HG03103 (cell line): ENCODE data around the gene BANF1.

Source experiments
- ATAC-seq: cut with Tn5 transposase; IDR thresholded peaks from one replicate; pipeline ENCODE4 v1.9.1; 2021; ENCODE audit warnings: low read depth; ENCODE audit not compliant: unreplicated experiment

Gene BANF1

DNA sequence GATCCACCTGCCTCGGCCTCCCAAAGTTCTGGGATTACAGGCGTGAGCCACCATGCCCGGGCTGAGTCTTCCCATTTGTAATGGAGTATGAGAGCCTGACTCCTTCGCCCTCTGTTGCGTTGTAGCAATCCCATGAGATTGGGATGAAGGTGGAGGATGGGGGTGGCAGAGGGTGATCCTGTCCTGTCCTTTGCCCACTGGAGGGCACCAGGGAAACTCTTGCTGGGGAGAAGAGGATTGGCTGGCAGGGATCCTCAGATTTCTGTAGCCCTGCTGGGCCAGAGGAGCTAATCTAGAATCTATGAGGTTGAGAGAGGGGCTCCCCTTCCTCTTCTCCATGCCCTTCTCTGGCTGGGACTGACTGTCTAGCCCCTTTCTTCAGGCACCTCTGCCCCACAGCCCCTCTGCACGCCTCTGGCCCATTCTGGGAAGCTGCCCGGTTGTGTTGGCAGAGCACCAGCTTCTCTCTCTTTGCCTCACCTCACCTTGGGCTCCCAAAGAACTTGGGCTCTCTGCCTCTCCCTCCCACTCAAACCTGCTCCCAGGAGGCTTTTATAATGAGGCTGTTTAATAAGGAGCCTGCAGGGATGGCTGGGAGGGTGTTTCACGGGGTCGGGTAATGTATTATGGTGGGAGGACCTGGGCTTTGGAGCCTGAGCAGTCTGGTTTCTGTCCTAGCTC lies 33.5 kb downstream of the BANF1 start:
- ATAC-seq, result no peak

DNA sequence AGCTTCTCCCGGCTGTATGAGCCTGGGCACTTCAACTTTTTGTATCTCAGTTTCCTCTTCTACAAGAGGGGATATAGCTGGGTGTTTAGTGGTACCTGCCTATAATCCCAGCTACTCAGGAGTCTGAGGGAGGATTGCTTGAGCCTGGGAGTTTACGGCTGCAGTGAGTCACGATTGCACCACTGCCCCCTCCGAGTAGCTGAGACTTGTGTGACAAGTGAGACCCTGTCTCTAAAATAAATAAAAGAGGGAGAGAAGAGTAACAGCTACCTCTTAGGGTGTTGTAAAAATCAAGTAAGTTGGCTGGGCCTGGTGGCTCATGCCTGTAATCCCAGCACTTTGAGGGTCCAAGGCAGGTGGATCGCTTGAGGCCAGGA lies 34.0 kb downstream of the BANF1 start:
- ATAC-seq, result no peak

DNA sequence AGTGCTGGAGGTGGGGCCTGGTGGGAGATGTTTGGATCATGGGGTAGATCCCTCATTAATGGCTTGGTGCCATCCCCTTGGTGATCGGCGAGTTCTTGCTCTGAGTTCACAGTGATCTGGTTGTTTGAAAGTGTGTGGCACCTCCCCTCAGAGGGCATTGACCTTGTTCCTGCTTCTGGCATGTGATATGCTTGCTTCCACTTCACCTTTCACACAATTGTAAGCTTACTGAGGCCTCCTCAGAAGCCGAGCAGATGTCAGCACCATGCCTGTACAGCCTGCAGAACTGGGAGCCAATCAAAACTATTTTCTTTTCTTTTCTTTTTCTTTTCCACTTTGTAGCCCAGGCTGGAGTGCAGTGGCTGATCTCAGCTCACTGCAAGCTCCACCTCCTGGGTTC lies 35.0 kb downstream of the BANF1 start:
- ATAC-seq, result no peak

DNA sequence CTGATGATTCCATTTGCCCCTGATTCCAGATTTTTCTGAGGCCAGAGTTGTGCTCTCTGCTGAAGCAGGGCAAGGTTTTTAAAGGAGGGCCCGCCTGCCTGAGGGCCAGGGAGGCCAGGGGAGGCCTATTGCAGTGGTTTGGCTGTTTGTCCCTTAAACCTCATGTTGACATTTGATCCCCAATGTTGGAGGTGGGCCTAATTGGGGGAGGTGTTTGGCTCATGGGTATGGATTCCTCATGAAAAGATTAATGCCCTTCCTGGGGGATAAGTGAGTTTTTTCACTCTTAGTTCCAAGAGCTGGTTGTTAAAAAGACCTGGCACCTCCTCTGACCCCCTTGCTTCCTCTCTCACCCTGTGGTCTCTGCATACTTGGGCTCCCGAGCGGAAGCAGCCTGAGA lies 37.5 kb downstream of the BANF1 start:
- ATAC-seq, result no peak

DNA sequence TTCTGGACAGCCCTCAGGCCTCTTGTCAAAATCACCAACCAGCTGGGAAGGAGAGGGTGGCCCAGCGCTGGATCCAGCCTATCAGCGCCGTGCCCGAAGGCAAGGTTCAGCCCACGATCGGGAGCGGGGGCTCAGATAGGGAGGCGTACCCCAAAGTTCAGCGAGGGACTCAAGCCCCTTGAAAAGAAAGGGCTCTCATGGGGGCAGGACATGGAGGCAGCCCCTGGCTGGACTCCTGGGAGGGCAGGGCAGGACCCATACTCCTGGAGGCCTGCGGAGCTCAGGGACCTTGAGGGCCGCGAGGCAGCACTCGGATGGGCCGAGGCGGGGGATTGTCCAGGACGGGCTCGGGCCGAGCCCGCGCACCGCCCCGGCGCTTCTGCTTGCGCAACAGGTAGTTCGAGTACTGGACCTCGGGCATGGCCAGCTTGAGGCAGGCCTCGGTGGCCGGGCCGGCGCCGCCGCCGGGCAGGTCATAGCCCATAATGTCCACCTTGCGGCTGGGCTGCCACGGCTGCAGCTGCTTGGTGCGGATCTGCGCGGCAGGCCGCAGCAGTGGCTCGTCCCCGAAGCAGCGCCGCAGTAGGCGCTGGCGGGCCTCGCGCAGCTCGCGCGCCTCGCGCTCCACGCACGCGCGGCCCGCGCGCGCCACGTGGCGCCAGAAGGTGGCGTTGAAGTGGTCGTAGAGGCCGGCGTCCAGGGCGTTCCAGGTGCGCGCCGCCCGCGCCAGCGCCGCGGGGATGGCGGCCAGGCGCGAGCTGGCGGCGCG lies 40.1 kb downstream of the BANF1 start:
- ATAC-seq, result no peak

DNA sequence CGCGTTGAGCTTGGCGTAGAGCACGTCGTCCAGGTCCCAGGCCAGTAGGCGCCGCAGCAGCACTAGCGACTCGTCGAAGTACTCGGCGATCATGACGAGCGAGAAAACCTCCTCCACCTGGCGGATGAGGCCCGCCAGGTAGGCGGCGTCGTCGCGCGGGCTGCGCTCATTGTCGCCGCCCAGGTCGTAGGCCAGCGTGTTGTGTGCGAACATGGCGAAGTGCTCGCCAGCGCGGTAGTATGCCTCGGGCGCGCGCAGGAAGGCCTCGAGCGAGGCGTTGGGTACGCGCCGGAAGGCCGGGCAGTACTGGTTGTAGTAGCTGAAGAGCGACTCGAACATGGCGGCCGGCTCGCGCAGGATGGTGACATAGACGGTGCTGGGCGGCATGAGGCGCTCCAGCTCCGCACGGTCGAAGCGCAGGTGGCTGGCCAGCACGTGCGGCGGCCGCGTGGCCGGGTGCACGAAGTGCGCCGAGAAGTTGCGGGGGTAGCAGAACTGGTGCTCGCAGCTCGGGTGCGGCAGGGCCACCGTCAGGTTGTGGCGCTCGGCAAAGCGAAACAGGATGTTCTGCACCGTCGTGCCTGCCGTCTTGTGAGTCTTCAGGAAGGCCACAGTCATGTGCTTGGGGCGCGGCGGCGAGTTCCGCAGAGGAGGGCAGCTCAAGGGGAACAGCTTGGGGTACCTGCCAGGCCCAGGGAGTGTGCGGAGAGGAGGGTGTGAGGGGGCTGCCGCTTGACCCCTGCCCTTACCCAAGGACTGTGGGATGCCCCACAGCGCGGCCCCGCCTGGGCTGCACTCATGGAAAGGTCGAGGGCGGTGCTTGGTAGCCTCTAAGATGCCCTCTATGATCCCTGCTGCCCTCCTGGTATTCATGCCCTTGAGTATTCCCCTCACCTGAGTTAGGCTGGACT lies 40.9 kb downstream of the BANF1 start:
- ATAC-seq, result no peak

DNA sequence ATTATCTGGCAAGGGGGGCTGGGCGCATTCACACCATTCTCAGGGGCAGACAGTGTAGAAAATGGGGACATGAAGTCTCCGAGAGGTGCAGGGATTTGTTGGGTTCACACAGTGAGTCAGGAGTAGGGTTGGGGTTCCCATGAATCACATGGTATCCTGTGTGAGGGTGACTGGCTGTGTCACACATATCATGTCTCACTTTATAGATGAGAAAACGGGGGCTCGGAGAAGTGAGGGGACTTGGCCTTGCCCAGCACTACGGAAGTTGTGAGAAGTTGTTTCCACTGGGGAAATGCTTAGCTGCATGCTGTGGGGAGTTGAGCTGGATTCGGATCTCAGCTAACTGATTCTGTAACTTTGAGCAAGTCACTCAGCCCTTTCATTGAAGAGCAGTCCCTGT lies 42.5 kb downstream of the BANF1 start:
- no peak for ATAC-seq

DNA sequence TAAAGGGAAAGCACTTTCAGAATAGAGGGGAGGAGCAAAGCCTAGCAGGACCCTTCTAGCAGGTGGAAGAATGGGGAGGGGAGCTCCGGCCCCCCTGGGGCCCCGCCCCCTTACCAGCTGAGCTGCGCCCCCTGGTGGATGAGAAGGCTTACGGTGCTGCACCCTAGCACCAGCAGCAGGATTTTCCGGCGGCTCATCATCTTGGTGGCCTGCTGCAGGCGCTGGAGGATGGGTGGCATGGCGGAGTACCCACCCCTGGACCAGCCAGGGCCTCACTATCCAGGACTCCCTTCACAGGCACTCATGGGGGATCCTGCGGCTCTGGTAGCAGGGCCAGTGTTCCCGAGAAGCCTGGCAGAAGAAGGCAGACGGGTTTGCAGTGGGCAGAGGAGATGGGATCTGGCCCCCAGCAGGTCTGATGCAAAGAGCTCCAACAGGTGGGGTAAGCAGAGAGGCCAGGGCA lies 42.9 kb downstream of the BANF1 start:
- ATAC-seq, result no peak

DNA sequence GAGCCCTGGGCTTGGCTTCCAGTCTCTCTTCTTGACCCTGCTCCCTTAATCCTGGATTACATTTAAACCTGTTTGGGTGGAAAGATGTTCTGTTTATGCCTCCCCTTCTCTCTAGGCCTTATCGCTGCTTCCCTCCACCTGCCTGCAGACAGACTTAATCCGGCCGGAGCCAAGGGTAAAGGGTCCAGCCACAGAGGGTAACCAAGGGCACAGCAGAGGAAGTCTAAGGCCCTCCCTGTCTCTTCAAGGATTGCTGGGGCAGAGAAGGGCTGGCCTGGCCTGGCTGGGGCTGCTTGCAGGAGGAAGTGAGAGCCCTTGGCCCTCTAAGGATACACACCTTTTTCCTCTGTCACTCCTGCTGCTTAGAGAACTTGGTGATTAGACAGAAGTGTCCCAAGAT lies 44.6 kb downstream of the BANF1 start:
- no peak for ATAC-seq

DNA sequence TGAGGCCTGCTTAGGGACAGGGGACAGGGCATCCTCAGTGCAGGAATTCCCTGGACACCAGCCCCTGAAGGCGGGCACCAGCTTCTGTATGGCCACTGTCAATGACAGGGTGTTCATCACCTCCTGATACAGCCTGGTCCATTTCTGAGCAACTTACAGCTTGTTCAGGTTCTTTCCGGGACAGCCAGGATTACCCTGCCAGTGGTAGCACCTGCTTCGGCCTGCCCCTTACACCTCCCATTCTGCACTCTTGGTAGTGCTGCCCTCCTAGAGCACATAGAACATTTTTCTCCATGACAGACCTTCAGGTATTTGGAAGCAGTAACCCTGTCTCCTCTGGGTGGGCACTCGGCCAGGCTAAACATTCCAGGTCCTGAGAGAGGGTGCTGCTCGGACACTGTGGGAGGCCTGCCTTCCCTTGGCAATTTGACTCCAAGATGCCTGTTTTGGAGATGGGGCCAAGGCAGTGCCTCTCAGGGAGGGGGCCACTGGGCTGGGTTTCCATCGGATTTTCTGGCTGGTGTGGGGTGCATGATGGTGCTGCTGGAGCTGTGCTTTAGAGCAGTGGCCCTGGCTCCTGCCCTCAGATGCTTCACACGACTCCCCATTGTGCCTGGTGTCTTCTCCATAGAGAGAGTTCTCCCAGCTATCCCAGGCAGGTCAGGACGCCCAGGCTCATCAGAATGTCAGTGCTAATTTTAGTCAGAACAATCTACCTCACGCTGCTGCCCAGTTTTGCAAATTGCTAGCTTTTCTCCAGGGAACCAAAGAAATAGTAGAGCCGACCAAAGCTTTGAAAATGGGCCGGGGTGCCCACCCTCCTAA lies 45.5 kb downstream of the BANF1 start:
- ATAC-seq, result no peak

DNA sequence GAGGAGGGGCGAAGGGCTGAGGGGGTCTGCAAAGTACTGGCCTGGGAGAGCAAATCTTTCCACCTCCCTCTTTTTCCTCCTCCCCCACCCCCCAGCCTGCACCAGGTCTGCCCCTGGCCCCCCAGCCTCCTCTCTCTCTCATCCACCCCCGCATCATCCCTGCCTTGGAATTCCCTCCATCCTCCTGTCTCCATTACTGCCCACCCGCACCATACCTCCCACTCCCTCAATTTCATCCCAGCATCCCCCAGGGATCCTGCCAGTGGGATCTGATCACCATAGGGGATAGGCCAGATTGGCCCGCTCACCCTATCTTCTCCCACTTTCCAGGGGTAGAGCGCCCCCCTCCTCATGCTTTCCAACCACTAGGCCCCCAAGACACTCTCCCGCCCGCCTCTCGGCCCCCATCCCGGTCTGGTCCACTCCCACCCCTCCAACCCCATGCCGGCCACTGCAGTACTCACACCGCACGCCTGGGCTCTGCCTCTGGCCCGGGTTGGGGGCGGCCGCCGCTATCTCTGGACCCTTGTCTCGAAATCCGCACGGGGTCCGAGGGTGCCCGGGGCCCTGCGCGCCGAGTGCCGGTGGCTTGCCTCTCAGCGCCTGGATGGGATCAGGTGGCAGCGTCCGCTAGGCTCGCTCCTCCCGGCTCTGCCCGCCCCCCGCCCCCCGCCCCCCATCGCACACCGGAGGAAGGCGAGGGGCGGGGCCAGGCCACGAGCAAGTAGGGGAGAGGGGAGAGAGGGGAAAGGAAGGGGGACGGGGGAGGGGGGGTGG lies 46.4 kb downstream of the BANF1 start, which contains the start of gene GAL3ST3:
Gene GAL3ST3 (minus strand): TSS at position 615 of the 777 bp plus-strand sequence. CDS start 3,746 bp downstream, outside the sequence.
- ATAC-seq, result no peak

DNA sequence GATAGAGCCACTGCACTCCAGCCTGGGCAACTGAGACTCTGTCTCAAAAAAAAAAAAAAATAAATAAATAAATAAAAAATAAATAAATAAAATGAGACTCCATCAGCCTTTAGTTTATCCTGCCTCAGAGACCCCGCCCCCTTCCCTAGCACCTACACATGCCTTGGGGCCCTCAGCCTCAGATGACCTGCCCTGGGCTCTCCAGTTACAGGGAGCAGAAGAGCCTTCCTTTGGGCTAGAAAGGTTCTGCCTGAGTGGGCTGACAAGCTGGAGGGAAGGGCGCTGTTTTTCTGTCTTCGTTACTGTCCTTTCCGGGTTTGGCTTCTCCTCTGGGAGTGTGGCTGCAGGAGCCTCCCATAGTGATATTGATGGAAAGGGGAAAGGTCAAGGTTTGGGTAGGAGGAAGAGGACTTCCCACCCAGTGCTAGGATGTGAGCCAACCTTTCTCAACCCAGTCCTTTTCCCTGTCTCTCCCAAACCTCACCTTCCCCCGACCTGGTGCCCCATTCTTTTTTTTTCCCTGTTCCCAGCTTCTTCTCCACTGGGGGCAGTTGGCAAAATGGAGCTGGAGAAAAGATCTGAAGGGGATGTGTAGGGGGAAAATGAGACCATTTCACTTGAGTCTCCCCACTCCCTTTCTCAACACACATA lies 48.4 kb downstream of the BANF1 start:
- no peak for ATAC-seq

DNA sequence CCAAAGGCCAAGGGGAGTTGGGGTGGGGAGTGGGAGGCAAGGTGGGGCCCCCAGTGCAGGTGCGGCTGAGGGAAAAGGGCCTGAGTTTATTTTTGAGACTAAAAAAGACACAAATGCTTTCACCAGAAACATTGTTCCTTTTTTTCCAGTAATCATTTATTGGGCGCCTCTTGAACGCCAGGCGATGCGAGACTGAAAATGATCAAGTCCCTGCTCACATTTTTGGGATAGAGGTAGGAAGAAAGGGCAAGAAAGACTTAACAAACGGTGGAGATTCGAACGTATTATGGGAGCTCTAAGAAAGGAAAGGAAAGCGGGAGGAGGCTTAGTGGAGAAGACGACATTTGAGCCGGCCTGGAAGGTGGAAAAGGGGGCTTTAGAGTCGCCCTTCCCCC lies 49.1 kb downstream of the BANF1 start:
- no peak for ATAC-seq

DNA sequence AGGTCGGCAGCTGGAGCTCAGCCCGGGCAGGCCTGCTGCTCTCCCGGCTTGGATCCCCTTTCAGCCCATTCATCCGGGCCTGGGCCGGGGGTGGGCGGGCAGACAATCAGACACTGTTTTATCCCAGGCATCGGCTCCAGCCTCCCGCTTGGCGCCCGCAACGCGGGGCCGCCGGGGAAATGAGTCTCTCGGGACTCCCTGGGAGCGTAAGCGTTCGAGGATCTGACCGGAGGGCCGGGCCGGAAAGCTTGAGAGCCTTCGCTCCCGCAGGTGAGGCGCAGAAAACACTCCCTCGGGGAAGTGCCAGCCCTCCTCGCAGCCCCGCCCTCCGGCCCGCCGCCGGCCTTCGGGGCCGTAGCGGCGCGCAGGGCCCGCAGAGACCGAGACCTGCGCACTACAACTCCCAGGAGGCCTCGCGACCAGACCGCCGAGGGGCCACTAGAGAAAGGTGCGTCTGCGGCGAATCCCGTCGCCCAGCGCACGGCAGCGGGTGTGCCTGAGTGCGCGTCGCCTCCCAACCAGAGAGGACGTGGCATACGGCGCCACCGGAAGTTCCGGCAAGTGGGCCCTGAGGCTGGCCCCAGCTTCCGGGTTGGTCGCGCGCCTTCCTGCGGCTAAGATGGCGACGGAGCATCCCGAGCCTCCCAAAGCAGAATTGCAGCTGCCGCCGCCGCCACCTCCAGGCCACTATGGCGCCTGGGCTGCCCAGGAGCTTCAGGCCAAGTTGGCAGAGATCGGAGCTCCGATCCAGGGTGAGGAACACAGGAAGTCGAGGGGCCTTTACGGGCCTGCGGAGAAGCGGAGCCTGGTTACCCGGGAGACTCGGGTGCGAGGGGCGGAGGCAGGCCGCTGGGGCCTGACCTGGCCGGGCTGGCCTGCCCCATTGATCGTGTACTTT lies 49.7 kb downstream of the BANF1 start, which contains the start of gene SF3B2:
Gene SF3B2 (plus strand): TSS at position 599 of the 898 bp plus-strand sequence. CDS start 21 bp downstream, at position 620.
- peak; percentile 87 for ATAC-seq

DNA sequence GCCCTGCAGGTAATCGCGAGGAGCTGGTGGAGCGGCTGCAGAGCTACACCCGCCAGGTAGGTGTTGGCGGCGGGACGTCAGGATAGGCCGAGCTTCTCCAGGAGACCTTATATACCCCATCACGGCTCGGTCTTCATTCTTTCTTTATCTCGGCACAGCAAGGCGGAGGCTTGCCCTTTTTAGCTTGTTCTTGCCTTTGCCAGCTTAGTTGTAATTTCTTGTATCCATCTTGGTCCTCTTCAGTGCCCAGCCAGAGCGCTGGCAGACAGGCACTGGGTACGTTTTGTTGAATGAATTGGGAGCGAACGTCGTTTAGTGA lies 50.3 kb downstream of the BANF1 start:
- no peak for ATAC-seq
